Calu3 (cell line): ENCODE measurements around the gene WNT6. TPM values are rescaled to one million over a fixed set of nuclear protein-coding genes. Genes with fewer than 3 reads are reported as not detected.
A peak's percentile ranks its signal among the peaks of the same experiment; 100 is the strongest.

ENCODE experiments used
- BruUV-seq: library from RNA; stranded (reverse); fragments of 400-500 nt; replicated peaks from 2 replicates; lab custom pipeline; 2021; lab: Mats Ljungman, UMichigan
- CTCF ChIA-PET: fragments of 300-600 bp; sonication (Branson Sonifier 250); formaldehyde crosslinking; loops from one replicate; lab custom pipeline; 2022; ENCODE audit warnings: antibody characterized with exemption; lab: Charles Lee
- DNase-seq: peaks from one replicate; pipeline ENCODE4 v3.0.0; 2022
- H3K27ac Mint-ChIP-seq: one replicate; pipeline ENCODE4 v1.8.0; 2022; ENCODE audit warnings: mixed read lengths; ENCODE audit not compliant: unreplicated experiment
- H3K27me3 Mint-ChIP-seq: one replicate; pipeline ENCODE4 v1.8.0; 2022; ENCODE audit warnings: mixed read lengths; ENCODE audit not compliant: unreplicated experiment
- H3K36me3 Mint-ChIP-seq: one replicate; pipeline ENCODE4 v1.8.0; 2022; ENCODE audit warnings: mild to moderate bottlenecking, moderate library complexity, mixed read lengths; ENCODE audit not compliant: insufficient read depth, unreplicated experiment
- H3K4me1 Mint-ChIP-seq: one replicate; pipeline ENCODE4 v1.8.0; 2022; ENCODE audit warnings: mild to moderate bottlenecking, low read depth, mixed read lengths; ENCODE audit not compliant: unreplicated experiment
- H3K4me3 Mint-ChIP-seq: one replicate; pipeline ENCODE4 v1.8.0; 2022; ENCODE audit warnings: mild to moderate bottlenecking, low read depth, moderate library complexity, mixed read lengths; ENCODE audit not compliant: unreplicated experiment
- H3K9me3 Mint-ChIP-seq: one replicate; pipeline ENCODE4 v1.8.0; 2022; ENCODE audit warnings: low read depth, mixed read lengths; ENCODE audit not compliant: unreplicated experiment
- CTCF ChIP-seq: fragments of 200-600 bp; IDR thresholded peaks from one replicate; pipeline ENCODE4 v1.8.0; 2022; ENCODE audit warnings: antibody characterized with exemption; ENCODE audit not compliant: unreplicated experiment
- intact Hi-C: fragments of 100-400 bp; cut with micrococcal nuclease; formaldehyde crosslinking; loops from one replicate; pipeline ENCODE4 v1.10.0; 2022; ENCODE audit not compliant: unreplicated experiment
- total RNA-seq: library from RNA; stranded (reverse); gene quantifications from 2 replicates; pipeline ENCODE4 v1.2.3, GENCODE V29; 2022

WNT6 gene
- total RNA-seq, 1 experiment from 2014 or later: not detected

- intact Hi-C loops: no loop called here
- H3K4me3 Mint-ChIP-seq: no peak overlapping the region
- H3K27ac Mint-ChIP-seq: no peak overlapping the region
- TF ChIP-seq CTCF: no peak
- no TSS peak for BruUV-seq
- H3K9me3 Mint-ChIP-seq: peaks cover 4% of the 10 kb centered on the region
- H3K36me3 Mint-ChIP-seq: no peaks in the 10 kb centered on the region
- H3K27me3 Mint-ChIP-seq: peaks cover 55% of the 10 kb centered on the region
- no peak for DNase-seq
- CTCF ChIA-PET: interaction anchor here (0.6 kb wide), 1 partner anchor 112 kb away, joined by 3 read pairs; no protein-coding TSS in a partner anchor
- peaks cover 22% of the 10 kb centered on the region for H3K4me1 Mint-ChIP-seq
Measured at GRCh38 chr2:218833023-218833609, 26.5 kb upstream of the WNT6 start.

GRCh38 chr2:218834685-218835084 is 24.9 kb upstream of the WNT6 start:
- Mint-ChIP-seq H3K27me3 (peaks cover 45% of the 10 kb centered on the region), H3K4me1 (peaks cover 22% of the 10 kb centered on the region), H3K9me3 (peaks cover 4% of the 10 kb centered on the region), H3K27ac (no peak overlapping the region), H3K4me3 (no peak overlapping the region), H3K36me3 (no peaks in the 10 kb centered on the region)
- CTCF ChIA-PET: interaction anchor here (0.9 kb wide), 1 partner anchor 147 kb away, joined by 3 read pairs; no protein-coding TSS in a partner anchor
- DNase-seq: peak; percentile 41
- no peak for TF ChIP-seq CTCF
- no TSS peak for BruUV-seq
- intact Hi-C loops: no loop called here

GRCh38 chr2:218837495-218837894 is 22.1 kb upstream of the WNT6 start:
- no TSS peak for BruUV-seq
- no peak for TF ChIP-seq CTCF
- Mint-ChIP-seq H3K4me1 (peaks cover 16% of the 10 kb centered on the region), H3K27me3 (peaks cover 20% of the 10 kb centered on the region), H3K4me3 (no peak overlapping the region), H3K9me3 (peaks cover 4% of the 10 kb centered on the region), H3K36me3 (no peaks in the 10 kb centered on the region), H3K27ac (no peak overlapping the region)
- no peak for DNase-seq
- CTCF ChIA-PET: no interaction called here
- intact Hi-C loops: no loop called here

GRCh38 chr2:218839430-218839829 is 20.2 kb upstream of the WNT6 start:
- H3K4me3 Mint-ChIP-seq: no peak overlapping the region
- H3K9me3 Mint-ChIP-seq: peaks cover 6% of the 10 kb centered on the region
- peaks cover 8% of the 10 kb centered on the region for H3K27me3 Mint-ChIP-seq
- no peak overlapping the region for H3K27ac Mint-ChIP-seq
- no peaks in the 10 kb centered on the region for H3K36me3 Mint-ChIP-seq
- intact Hi-C loops: no loop called here
- H3K4me1 Mint-ChIP-seq: peaks cover 6% of the 10 kb centered on the region
- no peak for DNase-seq
- BruUV-seq: no TSS peak
- TF ChIP-seq CTCF: no peak
- CTCF ChIA-PET: interaction anchor here (0.8 kb wide), 1 partner anchor 12 kb away, joined by 3 read pairs; no protein-coding TSS in a partner anchor
